Choroid plexus epithelial cell (primary cell): Measurements from ENCODE around the gene SPOCD1.

Experiments
- DNase-seq: peaks from one replicate; pipeline ENCODE4 v3.0.0-alpha.2; 2010; ENCODE audit warnings: low read depth
- H3K4me3 ChIP-seq: 2 replicates; pipeline ENCODE4 v1.5.1; 2011; ENCODE audit warnings: low read depth, mild to moderate bottlenecking, control low read depth, low read length, moderate library complexity
- CTCF ChIP-seq: conservative IDR thresholded peaks from 2 replicates; pipeline ENCODE4 v1.5.1; 2011; ENCODE audit warnings: low read depth, mild to moderate bottlenecking, control low read depth, inconsistent platforms, low read length, moderate library complexity

The SPOCD1 gene

DNA sequence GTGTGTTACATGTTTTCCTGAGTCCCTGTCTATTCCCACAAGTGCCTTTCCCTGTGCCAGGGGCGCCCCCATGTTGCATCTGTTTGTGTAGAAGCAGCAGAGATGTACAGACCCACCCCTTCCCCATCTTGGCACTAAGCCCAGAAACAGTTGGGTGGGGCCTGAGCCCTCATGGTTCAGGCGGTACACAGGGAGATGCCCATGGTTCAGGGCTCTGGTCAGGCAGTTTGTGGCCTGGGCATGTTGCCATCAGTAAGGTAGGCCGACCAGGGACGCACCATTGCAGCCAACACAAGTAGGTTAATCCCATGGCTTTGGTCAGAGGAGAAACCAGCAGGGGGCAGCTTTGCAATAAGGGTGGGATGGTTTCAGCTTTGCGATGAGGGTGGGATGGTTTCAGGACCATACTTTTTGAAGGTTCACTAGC is 50.8 kb downstream of the SPOCD1 start:
- no peak for DNase-seq
- no peak overlapping the region for H3K4me3 ChIP-seq
- peak; percentile 52 for TF ChIP-seq CTCF

- no peak for DNase-seq
- H3K4me3 ChIP-seq: peak within 1 kb of the TSS; percentile 47
- no peak for TF ChIP-seq CTCF
Measured at GRCh38 chr1:31764312-31765040, 51.3 kb downstream of the SPOCD1 start, which contains the start of gene ADGRB2. ADGRB2 (minus strand) TSS chr1:31764340; CDS start chr1:31757221, 7,119 bp downstream.

GRCh38 chr1:31763671-31764311 is 52.0 kb downstream of the SPOCD1 start:
- no peak for TF ChIP-seq CTCF
- peak overlapping the region; percentile 47 for H3K4me3 ChIP-seq
- DNase-seq: no peak

- peak; percentile 42 for TF ChIP-seq CTCF
- no peak for DNase-seq
- H3K4me3 ChIP-seq: peak overlapping the region; percentile 47
Measured at GRCh38 chr1:31762726-31763670, 52.8 kb downstream of the SPOCD1 start.

- no peak overlapping the region for H3K4me3 ChIP-seq
- TF ChIP-seq CTCF: no peak
- no peak for DNase-seq
Measured at GRCh38 chr1:31762323-31762722, 53.5 kb downstream of the SPOCD1 start.

DNA sequence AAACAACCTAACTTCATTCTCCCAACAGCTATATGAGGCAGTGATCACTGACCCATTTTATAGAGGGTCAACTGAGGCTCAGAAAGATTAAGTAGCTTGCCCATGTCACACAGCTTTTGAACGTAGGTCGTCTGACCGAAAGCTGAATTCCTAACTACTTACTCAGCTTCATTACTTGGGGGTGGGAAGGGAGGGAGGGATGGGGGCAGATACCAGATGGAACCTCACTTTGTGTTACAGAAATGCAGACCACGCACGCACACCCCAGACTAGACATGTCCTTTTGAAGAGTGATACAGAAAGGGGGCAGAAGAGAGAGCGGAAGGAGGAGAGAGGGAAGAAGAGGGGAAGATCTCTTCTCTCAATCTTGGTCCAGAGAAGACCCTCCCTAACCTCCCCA is 53.9 kb downstream of the SPOCD1 start:
- H3K4me3 ChIP-seq: no peak overlapping the region
- TF ChIP-seq CTCF: no peak
- DNase-seq: peak; percentile 48
